ENCODE data around the gene PCDH9.

Gene PCDH9

GRCh38 chr13:66354879-66355751, 875.0 kb downstream of the PCDH9 start:
- no peak for DNase-seq

- DNase-seq = no peak
Measured at GRCh38 chr13:66353664-66354063, 876.5 kb downstream of the PCDH9 start.

GRCh38 chr13:66349966-66350365, 880.2 kb downstream of the PCDH9 start:
- DNase-seq = no peak

GRCh38 chr13:66348745-66349690, 881.1 kb downstream of the PCDH9 start:
- no peak for DNase-seq

GRCh38 chr13:66347486-66348117, 882.5 kb downstream of the PCDH9 start:
- DNase-seq = no peak

- no peak for DNase-seq
Measured at GRCh38 chr13:66345971-66346370, 884.2 kb downstream of the PCDH9 start.

GRCh38 chr13:66345518-66345810, 884.7 kb downstream of the PCDH9 start:
- no peak for DNase-seq

- no peak for DNase-seq
Measured at GRCh38 chr13:66344805-66345517, 885.2 kb downstream of the PCDH9 start.

GRCh38 chr13:66343224-66343828, 886.8 kb downstream of the PCDH9 start:
- no peak for DNase-seq

GRCh38 chr13:66341635-66342377, 888.3 kb downstream of the PCDH9 start:
- DNase-seq = no peak

- no peak for DNase-seq
Measured at GRCh38 chr13:66339214-66339613, 890.9 kb downstream of the PCDH9 start.

- DNase-seq = no peak
Measured at GRCh38 chr13:66338542-66338941, 891.6 kb downstream of the PCDH9 start.

GRCh38 chr13:66335626-66336025, 894.5 kb downstream of the PCDH9 start:
- DNase-seq = no peak

- no peak for DNase-seq
Measured at GRCh38 chr13:66329988-66330451, 900.1 kb downstream of the PCDH9 start.

GRCh38 chr13:66328476-66328875, 901.7 kb downstream of the PCDH9 start:
- DNase-seq = no peak

GRCh38 chr13:66323745-66324347, 906.3 kb downstream of the PCDH9 start:
- no peak for DNase-seq

- DNase-seq = no peak
Measured at GRCh38 chr13:66322936-66323335, 907.2 kb downstream of the PCDH9 start.

- DNase-seq = no peak
Measured at GRCh38 chr13:66322193-66322740, 907.9 kb downstream of the PCDH9 start.

- DNase-seq = no peak
Measured at GRCh38 chr13:66314911-66315310, 915.2 kb downstream of the PCDH9 start.

- no peak for DNase-seq
Measured at GRCh38 chr13:66313413-66313812, 916.7 kb downstream of the PCDH9 start.
